Measurements from ENCODE around the gene CBX7. TPM values are rescaled to one million over a fixed set of nuclear protein-coding genes. Genes with fewer than 3 reads are reported as not detected.

CBX7 gene
- polyA plus RNA-seq, 2 of the 4 experiments (the other 2 are of a cell fraction), result 0.79 to 2.5 TPM

DNA sequence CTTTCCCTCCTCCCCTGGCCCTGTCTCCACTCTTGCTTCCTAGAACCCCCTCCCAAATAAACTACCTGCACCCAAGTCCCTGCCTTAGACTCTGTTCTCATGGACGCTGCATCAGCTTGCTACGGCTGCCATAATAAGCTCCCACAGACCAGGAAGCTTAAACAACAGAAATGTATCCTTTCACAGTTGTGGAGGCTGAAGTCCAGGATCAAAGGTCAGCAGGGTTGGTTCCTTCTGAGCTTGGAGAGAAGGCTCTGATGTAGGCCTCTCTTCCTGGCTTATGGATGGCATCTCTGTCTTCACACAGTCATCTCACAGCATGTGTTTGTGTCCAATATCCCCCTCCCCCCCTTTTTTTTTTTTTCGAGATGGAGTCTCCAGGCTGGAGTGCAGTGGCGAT, 23.4 kb downstream of the CBX7 start:
- H3K9me3 ChIP-seq, result no peaks in the 10 kb centered on the region
- FAIRE-seq (no peak), DNase-seq (ENCODE audit: low read depth in 1 of 2, low spot score in 1 of 2) (no peak), ATAC-seq (no peak)
- CTCF ChIA-PET, result interaction anchor here (1.5 kb wide), 2 partner anchors 258 to 360 kb away, joined by 4 read pairs; no protein-coding TSS in a partner anchor
- 0 out of 3 replicates have a peak, but pooled peaks cover 9% of the 10 kb centered on the region for H3K4me1 ChIP-seq
- no peak overlapping the region for H3K4me2 ChIP-seq
- H3K4me3 ChIP-seq, result no peak overlapping the region
- no peak for TF ChIP-seq CEBPB (IDR thresholded peaks at IDR 0.05)
- no peak for TF ChIP-seq MAZ (IDR thresholded peaks at IDR 0.05; ENCODE audit: borderline replicate concordance, low read depth, low read length)
- TF ChIP-seq NFE2L2 (conservative IDR thresholded peaks at IDR 0.05; ENCODE audit: low read length), result no peak
- TF ChIP-seq GATA3 (IDR thresholded peaks at IDR 0.05; ENCODE audit: borderline replicate concordance), result no peak
- no peak for TF ChIP-seq BHLHE40 (IDR thresholded peaks at IDR 0.05; ENCODE audit: low read depth, low read length)
- TF ChIP-seq KDM1A (IDR thresholded peaks at IDR 0.05; ENCODE audit: low read depth), result no peak
- no peak for TF ChIP-seq CHD2 (IDR thresholded peaks at IDR 0.05; ENCODE audit: low read length, partially characterized antibody)
- TF ChIP-seq TFCP2L1 (CRISPR knock-in tag; IDR thresholded peaks at IDR 0.05), result no peak
- no peak for TF ChIP-seq ATOH8 (CRISPR knock-in tag; IDR thresholded peaks at IDR 0.05; ENCODE audit: low read depth)
- TF ChIP-seq, protein P1, sequence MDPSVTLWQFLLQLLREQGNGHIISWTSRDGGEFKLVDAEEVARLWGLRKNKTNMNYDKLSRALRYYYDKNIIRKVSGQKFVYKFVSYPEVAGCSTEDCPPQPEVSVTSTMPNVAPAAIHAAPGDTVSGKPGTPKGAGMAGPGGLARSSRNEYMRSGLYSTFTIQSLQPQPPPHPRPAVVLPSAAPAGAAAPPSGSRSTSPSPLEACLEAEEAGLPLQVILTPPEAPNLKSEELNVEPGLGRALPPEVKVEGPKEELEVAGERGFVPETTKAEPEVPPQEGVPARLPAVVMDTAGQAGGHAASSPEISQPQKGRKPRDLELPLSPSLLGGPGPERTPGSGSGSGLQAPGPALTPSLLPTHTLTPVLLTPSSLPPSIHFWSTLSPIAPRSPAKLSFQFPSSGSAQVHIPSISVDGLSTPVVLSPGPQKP (IDR thresholded peaks at IDR 0.05; ENCODE audit: low read depth, low read length), result no peak
- no peak for TF ChIP-seq POLR2A (IDR thresholded peaks at IDR 0.05; ENCODE audit: low read length)
- TF ChIP-seq ZC3H11A (IDR thresholded peaks at IDR 0.05), result no peak
- POLR2A ChIA-PET, result no interaction called here
- H3K27ac ChIP-seq, result no peak overlapping the region
- 89% methylated on average over 3 of the region's 4 CpGs for WGBS (ENCODE audit: missing lambda C conversion rate)

DNA sequence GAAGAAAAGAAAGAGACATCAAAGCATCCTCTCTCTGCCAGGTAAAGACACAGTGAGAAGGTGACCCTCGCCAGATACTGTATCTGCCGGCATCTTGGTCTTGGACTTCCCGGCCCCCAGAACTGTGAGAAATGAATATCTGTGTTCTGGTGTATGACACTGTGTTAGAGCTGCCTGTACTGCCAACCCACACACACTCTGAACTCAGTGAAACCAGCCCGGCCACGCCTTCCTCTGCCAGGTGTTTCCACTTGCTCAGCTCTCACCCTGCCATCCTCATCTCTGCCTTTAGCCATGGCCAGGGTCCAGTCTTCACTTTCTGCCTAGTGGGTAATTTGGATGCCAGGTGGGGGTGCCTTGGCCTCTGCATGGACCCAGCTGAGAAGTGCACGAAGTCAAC, 24.0 kb downstream of the CBX7 start:
- Histone ChIP-seq H3K4me1 (0 out of 3 replicates have a peak, but pooled peaks cover 9% of the 10 kb centered on the region), H3K27ac (no peak overlapping the region), H3K9me3 (no peaks in the 10 kb centered on the region), H3K4me2 (no peak overlapping the region), H3K4me3 (no peak overlapping the region)
- 88% methylated on average over 6 of the region's 6 CpGs for WGBS (ENCODE audit: missing lambda C conversion rate)
- ChIA-PET CTCF (interaction anchor here (1.5 kb wide), 2 partner anchors 258 to 360 kb away, joined by 4 read pairs; no protein-coding TSS in a partner anchor), POLR2A (interaction anchor here (0.7 kb wide), 1 partner anchor 125 kb away, joined by 8 read pairs; no protein-coding TSS in a partner anchor)
- no peak for TF ChIP-seq POLR2AphosphoS2 (conservative IDR thresholded peaks at IDR 0.05; ENCODE audit: low read length)
- TF ChIP-seq EHF (CRISPR knock-in tag; IDR thresholded peaks at IDR 0.05), result no peak
- TF ChIP-seq RFX5 (IDR thresholded peaks at IDR 0.05), result no peak
- no peak for TF ChIP-seq HES2 (IDR thresholded peaks at IDR 0.05)
- TF ChIP-seq RCOR1 (IDR thresholded peaks at IDR 0.05; ENCODE audit: low read depth, low read length), result no peak
- TF ChIP-seq FOXS1 (CRISPR knock-in tag; IDR thresholded peaks at IDR 0.05), result no peak
- no peak for TF ChIP-seq CHD4 (IDR thresholded peaks at IDR 0.05; ENCODE audit: borderline replicate concordance)
- TF ChIP-seq CBX8 (IDR thresholded peaks at IDR 0.05), result no peak
- TF ChIP-seq MAX (IDR thresholded peaks at IDR 0.05), result no peak
- TF ChIP-seq SREBF2 (IDR thresholded peaks at IDR 0.05), result no peak
- no peak for TF ChIP-seq ESRRA (IDR thresholded peaks at IDR 0.05; ENCODE audit: borderline replicate concordance, low read length)
- DNase-seq (ENCODE audit: low read depth in 1 of 2, low spot score in 1 of 2), result no peak
- ATAC-seq, result no peak
- no peak for FAIRE-seq

DNA sequence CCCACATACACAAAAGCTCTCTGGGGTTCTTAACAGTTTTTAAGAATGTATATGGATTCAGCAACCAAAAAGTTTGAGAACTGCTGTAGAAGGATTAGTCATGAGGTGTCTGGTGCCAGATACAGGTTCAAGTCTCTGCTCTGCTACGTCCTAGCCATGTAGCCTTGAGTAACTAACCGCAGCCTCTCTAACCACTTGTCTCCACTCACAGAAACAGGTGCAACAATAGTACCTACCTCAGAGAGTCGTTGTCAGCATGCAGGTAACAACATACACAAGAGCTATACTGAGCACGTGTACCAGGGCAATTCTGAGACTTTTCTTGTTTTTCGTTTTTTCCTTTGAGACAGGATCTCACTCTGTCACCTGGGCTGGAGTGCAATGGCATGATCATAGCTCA, 26.9 kb downstream of the CBX7 start:
- H3K4me1 ChIP-seq, result 0 out of 3 replicates have a peak, but pooled peaks cover 2% of the 10 kb centered on the region

More for the DNA sequence above, 26.9 kb downstream of the CBX7 start:
- H3K4me3 ChIP-seq, result no peak overlapping the region
- ATAC-seq (no peak), DNase-seq (ENCODE audit: low read depth in 1 of 2, low spot score in 1 of 2) (no peak), FAIRE-seq (no peak)
- ChIA-PET POLR2A (no interaction called here), CTCF (interaction anchor here (0.8 to 1.5 kb wide), 5 partner anchors 9 to 358 kb away, joined by 3 to 7 read pairs (median 5); no protein-coding TSS in a partner anchor)
- no peak overlapping the region for H3K27ac ChIP-seq
- no peaks in the 10 kb centered on the region for H3K9me3 ChIP-seq
- 68% methylated on average over 5 of the region's 5 CpGs for WGBS (ENCODE audit: missing lambda C conversion rate)
- H3K4me2 ChIP-seq, result no peak overlapping the region
- TF ChIP-seq SMC3 (IDR thresholded peaks at IDR 0.05), result no peak
